T-helper 1 cell treated with Interleukin-12 subunit alpha and Interleukin-12 subunit beta and Interleukin-4 antibody, amounts not matched to agents 30 μg/mL and 1 μg/mL, for 36 hours (primary cell): ENCODE results near the gene NEDD4L.

Experiments used
- H3K27ac Mint-ChIP-seq: one replicate; pipeline ENCODE4 v1.8.0; 2021; ENCODE audit warnings: mild to moderate bottlenecking, mixed read lengths
- H3K27me3 Mint-ChIP-seq: one replicate; pipeline ENCODE4 v1.8.0; 2021; ENCODE audit warnings: low read depth, mixed read lengths
- H3K36me3 Mint-ChIP-seq: one replicate; pipeline ENCODE4 v1.8.0; 2021; ENCODE audit warnings: low read depth, mixed read lengths
- H3K4me1 Mint-ChIP-seq: one replicate; pipeline ENCODE4 v1.8.0; 2021; ENCODE audit warnings: low read depth, mixed read lengths
- H3K4me3 Mint-ChIP-seq: one replicate; pipeline ENCODE4 v1.8.0; 2021; ENCODE audit warnings: mild to moderate bottlenecking, moderate library complexity, mixed read lengths
- H3K9me3 Mint-ChIP-seq: one replicate; pipeline ENCODE4 v1.8.0; 2021; ENCODE audit warnings: mixed read lengths

Gene NEDD4L

DNA sequence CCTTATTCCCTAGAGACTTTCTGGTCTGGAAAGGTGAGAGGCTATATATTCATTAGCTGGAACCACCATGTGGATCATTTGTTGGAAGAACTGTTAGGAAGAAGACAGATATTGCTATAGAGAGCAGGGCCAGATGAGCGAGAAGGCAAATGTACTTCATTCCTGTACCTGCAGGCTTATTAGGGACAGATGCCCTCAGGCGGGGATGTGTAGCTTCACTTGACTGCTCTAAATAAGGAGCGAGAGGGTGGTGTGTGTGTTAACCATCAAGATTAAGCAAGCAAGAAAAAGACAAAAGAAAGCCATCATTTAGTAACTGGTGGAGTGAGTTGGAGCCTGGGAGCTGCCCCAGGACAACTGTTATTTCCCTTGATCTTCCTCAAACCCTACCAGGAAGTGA is 36.4 kb downstream of the NEDD4L start:
- Mint-ChIP-seq H3K4me1 (no peaks in the 10 kb centered on the region), H3K27me3 (no peaks in the 10 kb centered on the region), H3K36me3 (no peaks in the 10 kb centered on the region), H3K9me3 (no peaks in the 10 kb centered on the region), H3K4me3 (no peak overlapping the region), H3K27ac (no peak overlapping the region)

DNA sequence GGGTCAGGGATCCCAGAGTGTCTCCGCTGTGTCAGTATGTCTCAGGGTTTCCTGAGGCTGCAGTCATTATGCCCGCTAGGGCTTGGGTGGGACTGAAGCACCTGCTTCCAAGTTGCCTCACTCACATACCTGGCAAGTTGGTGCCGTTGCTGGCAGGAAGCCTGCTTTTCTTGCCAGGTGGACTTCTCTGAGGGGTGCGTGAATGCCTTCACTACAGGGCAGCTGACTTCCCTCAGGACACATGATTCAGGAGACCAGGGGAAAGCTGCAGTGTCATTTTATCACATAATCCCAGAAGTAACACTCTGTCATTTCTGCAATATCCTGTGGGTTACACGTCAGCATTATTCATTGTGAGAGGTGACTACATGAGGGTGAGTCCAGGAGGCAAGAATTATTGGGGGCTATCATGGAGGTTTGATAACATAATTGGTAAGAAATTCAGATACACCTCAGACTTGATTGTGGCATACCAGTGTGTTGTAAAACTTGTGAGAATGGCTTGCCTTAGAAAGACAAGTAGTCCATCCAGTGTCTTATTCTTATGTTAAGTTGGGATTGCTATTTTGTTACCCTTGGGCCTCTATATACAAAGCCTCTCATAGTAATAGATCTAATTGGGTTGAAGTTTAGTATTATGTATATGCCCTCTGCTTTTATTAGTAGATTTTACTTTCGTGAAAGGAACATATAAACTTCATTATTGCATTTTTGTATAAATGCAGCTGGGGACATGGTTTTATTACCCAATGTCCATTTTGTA is 44.1 kb downstream of the NEDD4L start:
- Mint-ChIP-seq H3K4me3 (no peak overlapping the region), H3K9me3 (no peaks in the 10 kb centered on the region), H3K4me1 (peaks cover 3% of the 10 kb centered on the region), H3K36me3 (no peaks in the 10 kb centered on the region), H3K27ac (no peak overlapping the region), H3K27me3 (peaks cover 12% of the 10 kb centered on the region)

DNA sequence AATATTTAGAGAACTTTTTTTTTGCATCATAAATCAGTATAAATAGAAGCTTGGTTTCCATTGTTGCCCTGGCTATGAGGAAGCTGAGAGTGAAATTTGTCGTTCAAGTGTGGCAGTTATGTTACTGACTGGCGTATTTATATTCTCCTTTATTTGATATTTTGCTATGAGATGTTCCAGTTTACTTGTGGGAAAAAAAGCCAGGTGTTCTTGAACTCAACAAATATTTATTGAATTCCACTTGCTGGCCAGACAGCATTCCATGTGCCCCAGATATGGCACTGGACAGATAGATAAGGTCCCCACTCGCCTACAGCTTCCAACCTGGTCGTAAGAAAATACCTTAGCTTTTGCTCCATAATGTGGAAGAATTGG is 44.7 kb downstream of the NEDD4L start:
- Mint-ChIP-seq H3K4me3 (no peak overlapping the region), H3K27ac (no peak overlapping the region), H3K9me3 (no peaks in the 10 kb centered on the region), H3K4me1 (peaks cover 3% of the 10 kb centered on the region), H3K36me3 (no peaks in the 10 kb centered on the region), H3K27me3 (peaks cover 12% of the 10 kb centered on the region)

DNA sequence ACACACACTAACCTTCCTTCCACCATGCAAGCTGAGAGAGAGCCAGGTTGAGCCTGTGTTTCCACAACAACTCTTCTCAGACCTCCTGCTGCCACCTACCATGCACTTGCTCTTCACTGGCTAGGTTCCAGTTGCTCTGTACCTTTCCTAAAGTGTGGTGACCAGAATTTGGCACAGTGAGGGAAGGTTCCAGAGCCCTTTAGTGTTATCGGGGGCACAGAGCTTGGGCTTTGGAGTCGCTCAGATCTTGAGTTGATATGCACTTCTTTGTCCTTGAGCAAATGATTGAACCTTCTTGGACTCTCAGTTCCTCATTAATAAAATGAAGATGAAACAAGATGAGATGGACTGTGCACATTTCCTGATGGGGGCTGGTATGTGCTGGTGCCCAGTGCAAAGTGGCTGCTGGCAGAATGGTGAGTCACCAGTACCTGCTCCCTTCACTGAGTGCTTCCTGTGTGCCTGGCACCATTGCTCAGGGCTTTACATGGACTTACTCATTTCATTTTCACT is 47.1 kb downstream of the NEDD4L start:
- H3K27ac Mint-ChIP-seq: no peak overlapping the region
- no peak overlapping the region for H3K4me3 Mint-ChIP-seq
- no peaks in the 10 kb centered on the region for H3K9me3 Mint-ChIP-seq
- no peaks in the 10 kb centered on the region for H3K36me3 Mint-ChIP-seq
- peaks cover 13% of the 10 kb centered on the region for H3K27me3 Mint-ChIP-seq
- peaks cover 3% of the 10 kb centered on the region for H3K4me1 Mint-ChIP-seq

DNA sequence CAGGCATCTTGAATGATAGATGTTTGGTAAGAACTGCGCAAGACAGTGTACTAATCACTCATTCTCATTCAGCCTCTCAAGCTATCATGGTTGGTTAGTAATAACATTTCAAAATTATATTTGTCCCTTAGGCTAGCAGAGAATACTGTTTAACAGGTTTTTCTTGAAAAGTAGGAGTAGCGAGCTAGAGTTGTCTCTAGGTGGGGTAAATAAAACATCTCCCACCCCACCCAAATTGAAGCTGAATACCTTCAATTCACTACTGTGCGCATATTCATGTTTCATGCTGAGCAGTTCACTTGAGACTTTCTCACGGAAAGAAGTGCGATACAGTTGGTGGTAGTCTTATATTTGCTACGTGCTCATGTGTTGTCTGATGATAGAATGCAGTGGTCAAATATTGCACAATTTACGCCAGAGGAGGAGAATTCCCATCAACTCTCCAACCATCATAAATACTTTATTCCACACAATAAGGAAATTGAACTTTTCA is 49.3 kb downstream of the NEDD4L start:
- Mint-ChIP-seq H3K4me3 (no peak overlapping the region), H3K36me3 (no peaks in the 10 kb centered on the region), H3K4me1 (no peaks in the 10 kb centered on the region), H3K27me3 (peaks cover 7% of the 10 kb centered on the region), H3K27ac (no peak overlapping the region), H3K9me3 (no peaks in the 10 kb centered on the region)

DNA sequence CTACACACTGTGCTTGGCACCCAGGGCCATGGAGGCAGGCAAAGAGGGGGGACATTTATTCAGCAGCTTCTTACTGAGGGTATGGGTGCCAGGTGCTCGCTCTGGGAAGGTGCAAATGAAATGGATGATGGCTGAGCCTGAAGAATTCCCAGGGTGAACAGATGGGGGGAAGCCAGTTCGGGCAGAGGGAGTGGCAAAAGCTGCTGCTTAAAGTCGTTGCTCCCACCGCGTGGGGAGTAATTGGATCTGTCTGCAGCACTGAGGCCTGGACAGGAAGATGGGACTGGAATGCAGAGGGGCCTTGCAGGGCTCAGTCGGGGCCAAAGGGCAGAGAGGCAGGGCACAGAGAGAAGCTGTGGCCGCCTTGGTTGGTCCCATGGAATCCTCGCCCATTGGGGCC is 51.2 kb downstream of the NEDD4L start:
- Mint-ChIP-seq H3K9me3 (no peaks in the 10 kb centered on the region), H3K4me1 (no peaks in the 10 kb centered on the region), H3K4me3 (no peak overlapping the region), H3K27me3 (peaks cover 7% of the 10 kb centered on the region), H3K27ac (no peak overlapping the region), H3K36me3 (no peaks in the 10 kb centered on the region)

DNA sequence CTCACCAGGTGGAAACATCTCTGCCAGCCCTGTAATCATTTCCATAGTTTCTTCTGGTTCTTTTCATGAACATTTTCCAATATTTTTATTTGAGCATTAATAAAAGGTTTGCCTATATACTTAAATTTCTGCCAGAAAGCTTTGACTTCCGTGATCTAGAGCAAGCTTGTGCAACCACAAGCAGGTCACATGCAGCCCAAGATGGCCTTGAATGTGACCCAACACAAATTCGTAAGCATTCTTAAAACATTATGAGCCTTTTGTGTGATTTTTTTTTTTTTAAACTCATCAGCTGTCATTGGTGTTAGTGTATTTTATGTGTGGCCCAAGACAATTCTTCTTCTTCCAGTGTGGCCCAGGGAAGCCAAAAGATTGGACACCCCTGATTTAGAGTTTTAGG is 51.6 kb downstream of the NEDD4L start:
- no peaks in the 10 kb centered on the region for H3K4me1 Mint-ChIP-seq
- no peaks in the 10 kb centered on the region for H3K36me3 Mint-ChIP-seq
- no peaks in the 10 kb centered on the region for H3K9me3 Mint-ChIP-seq
- no peak overlapping the region for H3K4me3 Mint-ChIP-seq
- H3K27me3 Mint-ChIP-seq: peaks cover 7% of the 10 kb centered on the region
- H3K27ac Mint-ChIP-seq: no peak overlapping the region

DNA sequence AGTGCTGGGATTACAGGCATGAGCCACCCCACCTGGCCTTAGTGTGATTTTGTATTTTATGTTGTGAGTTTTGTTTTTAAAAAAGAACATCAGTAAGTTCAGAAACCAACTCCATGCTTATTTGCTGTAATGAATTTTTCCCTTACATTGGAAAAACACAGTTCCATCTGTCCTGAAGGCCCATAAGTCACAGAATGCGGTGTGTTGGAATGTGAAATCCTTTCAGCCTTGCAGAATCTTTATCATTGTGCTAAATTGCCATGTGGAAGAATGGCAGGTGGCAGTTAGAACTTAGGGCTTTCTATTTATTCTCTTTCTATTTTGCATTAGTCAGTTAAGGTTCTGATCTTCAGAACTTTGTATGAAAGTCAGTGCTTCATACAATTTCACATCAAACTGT is 52.6 kb downstream of the NEDD4L start:
- no peak overlapping the region for H3K27ac Mint-ChIP-seq
- no peaks in the 10 kb centered on the region for H3K9me3 Mint-ChIP-seq
- no peak overlapping the region for H3K4me3 Mint-ChIP-seq
- peaks cover 7% of the 10 kb centered on the region for H3K27me3 Mint-ChIP-seq
- H3K4me1 Mint-ChIP-seq: no peaks in the 10 kb centered on the region
- no peaks in the 10 kb centered on the region for H3K36me3 Mint-ChIP-seq

DNA sequence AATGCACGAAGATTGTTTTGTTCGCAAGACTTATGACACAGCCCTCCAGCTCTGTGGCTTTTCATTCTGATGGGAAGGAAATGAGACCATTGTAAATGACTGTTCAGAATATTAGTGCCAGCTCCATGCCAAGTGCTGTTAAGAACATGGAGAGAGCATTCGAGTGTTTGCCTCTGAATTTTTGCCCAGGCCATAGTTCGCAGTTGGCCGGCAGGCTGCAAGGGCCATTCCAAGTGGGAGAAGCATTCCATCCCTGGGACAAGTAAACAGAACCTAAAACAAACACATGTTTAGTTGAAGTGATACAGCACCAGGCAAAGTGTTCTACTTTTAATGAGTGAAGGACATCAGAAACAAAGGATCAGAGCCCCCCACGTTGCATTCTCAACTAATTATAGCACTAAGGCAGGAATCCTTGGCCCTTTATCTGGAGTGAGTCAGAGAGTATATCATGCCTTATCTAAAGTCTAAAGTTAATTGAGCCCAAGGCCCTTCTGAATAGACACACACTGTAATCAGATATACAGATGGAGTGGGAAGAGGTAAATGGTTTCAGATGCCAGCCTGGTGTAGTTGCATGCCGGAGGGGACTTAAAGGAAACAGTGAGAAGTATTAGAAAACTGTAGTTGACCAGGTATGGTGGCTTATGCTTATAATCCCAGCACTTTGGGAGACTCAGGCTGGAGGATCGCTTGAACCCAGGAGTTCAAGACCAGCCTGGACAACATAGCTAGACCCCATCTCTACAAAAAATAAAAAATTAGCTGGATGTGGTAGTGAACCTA is 53.3 kb downstream of the NEDD4L start:
- Mint-ChIP-seq H3K27ac (no peak overlapping the region), H3K4me3 (no peak overlapping the region), H3K27me3 (peaks cover 8% of the 10 kb centered on the region), H3K9me3 (no peaks in the 10 kb centered on the region), H3K36me3 (no peaks in the 10 kb centered on the region), H3K4me1 (no peaks in the 10 kb centered on the region)

DNA sequence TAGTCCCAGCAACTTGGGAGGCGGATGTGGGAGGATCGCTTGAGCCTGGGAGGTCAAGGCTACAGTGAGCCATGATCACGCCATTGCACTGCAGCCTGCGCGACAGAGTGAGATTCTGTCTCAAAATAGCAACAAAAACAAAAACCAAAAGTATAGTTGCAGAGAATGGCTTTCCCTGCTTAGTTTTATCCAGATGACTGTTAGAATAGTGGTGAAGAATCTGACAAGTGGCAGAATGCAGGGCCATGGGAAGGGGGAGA is 53.8 kb downstream of the NEDD4L start:
- Mint-ChIP-seq H3K27ac (no peak overlapping the region), H3K9me3 (no peaks in the 10 kb centered on the region)

DNA sequence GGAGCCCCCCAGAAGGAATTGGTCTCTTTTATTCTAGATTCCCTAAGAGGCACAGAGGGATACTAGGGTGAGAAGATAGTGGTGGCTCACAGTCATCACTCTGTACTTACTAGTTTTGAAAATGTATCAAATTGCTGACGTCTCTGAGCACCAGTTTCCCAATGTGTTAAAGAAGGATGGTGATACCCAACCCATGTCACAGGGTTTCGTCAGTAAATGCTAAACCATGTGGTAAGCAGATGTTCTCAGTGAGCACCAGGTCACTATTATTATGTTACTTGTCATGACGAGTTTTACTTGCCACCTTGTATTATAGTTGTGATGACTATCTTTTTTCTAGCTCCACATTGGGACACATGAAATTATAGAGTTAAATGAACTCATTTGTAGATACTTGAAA is 54.7 kb downstream of the NEDD4L start:
- no peak overlapping the region for H3K27ac Mint-ChIP-seq
- no peak overlapping the region for H3K4me3 Mint-ChIP-seq
- H3K9me3 Mint-ChIP-seq: no peaks in the 10 kb centered on the region
- peaks cover 12% of the 10 kb centered on the region for H3K27me3 Mint-ChIP-seq
- no peaks in the 10 kb centered on the region for H3K36me3 Mint-ChIP-seq
- no peaks in the 10 kb centered on the region for H3K4me1 Mint-ChIP-seq

More for the DNA sequence above, 53.8 kb downstream of the NEDD4L start:
- no peaks in the 10 kb centered on the region for H3K36me3 Mint-ChIP-seq
- H3K4me1 Mint-ChIP-seq: no peaks in the 10 kb centered on the region
- no peak overlapping the region for H3K4me3 Mint-ChIP-seq
- H3K27me3 Mint-ChIP-seq: peaks cover 9% of the 10 kb centered on the region

DNA sequence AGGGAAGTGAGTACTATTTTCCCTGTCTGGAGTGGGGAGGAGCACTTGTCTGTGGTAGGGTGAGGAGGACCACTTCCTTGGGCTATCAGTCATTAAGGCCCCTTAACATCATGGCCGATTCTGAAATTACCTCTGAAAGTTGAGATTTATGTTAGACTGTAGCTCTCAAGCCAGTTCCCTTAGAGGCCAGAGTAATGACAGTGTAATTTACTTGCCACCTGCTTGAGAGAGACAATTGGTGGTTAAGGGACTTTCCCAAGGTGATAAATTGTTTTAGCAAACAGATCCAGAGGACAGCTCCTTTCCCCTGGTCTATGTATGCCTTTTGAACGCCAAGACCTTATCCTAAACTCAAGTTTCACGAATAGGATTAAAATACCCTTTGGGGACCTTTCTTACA is 56.1 kb downstream of the NEDD4L start:
- Mint-ChIP-seq H3K27me3 (peaks cover 16% of the 10 kb centered on the region), H3K27ac (no peak overlapping the region), H3K9me3 (no peaks in the 10 kb centered on the region), H3K4me3 (no peak overlapping the region), H3K36me3 (no peaks in the 10 kb centered on the region), H3K4me1 (no peaks in the 10 kb centered on the region)

DNA sequence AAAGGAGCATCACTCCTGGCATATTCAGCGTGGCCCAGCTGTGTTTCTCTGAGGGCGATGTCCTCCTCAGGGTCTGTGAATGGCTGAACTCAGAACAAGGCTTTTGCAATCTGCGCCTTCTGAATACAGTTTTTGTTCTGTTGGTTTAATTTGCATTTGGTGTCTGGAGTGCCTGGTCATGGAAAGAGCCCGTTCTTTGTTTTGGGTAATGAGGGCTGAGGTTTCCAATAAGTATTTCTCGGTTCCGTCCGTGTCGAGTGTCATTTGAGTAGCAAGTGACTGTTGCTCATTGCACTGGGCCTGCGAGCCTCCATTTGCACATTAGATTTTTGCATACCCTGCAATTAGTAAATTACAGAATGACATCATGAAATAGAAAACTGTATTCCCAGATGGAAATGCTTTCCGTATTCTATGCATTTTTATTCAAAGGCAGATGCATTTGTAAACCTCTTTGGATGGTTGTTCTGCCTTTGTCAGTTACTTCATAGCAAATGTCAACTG is 57.3 kb downstream of the NEDD4L start:
- Mint-ChIP-seq H3K4me3 (no peak overlapping the region), H3K27me3 (peaks cover 15% of the 10 kb centered on the region), H3K9me3 (no peaks in the 10 kb centered on the region), H3K27ac (no peak overlapping the region), H3K36me3 (no peaks in the 10 kb centered on the region), H3K4me1 (no peaks in the 10 kb centered on the region)

DNA sequence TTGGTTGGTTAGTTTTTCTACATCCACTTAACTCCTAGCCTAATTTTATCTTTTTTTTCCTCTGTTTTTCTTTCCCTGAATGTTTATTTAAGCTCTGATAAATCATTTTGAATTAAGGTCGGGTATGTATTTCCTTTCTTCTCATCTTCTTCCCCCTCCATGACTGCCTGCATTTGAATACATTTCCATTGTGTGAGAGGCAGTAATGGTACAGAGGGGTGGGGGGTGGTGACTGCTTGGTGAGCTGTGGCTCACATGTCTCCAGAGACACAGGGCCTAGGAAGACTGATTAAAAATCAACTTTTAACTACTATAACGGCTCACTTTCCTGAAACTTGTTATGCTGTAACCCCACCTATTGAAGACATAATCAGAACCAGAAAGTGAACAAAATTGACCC is 58.0 kb downstream of the NEDD4L start:
- Mint-ChIP-seq H3K27ac (no peak overlapping the region), H3K36me3 (no peaks in the 10 kb centered on the region), H3K9me3 (no peaks in the 10 kb centered on the region), H3K27me3 (peaks cover 15% of the 10 kb centered on the region), H3K4me3 (no peak overlapping the region), H3K4me1 (no peaks in the 10 kb centered on the region)

DNA sequence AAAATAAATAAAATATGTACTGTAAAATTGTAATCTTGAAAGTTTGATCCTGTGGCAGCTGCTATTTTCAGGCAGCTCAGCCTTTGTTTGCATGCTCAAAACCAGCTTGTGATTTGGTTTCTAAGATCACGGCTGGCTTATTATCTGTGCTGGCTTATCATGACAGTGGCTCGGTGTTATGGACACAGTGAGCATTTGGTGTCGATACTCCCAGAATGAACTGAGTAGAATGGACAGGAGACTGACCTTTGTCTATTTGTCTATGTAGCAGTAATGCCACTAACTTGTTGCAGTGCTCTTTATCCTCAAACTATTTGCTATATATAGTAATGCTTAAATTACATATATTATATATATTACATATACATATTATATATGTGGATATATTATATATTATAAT is 58.8 kb downstream of the NEDD4L start:
- no peaks in the 10 kb centered on the region for H3K9me3 Mint-ChIP-seq
- H3K27me3 Mint-ChIP-seq: peaks cover 15% of the 10 kb centered on the region
- no peak overlapping the region for H3K27ac Mint-ChIP-seq
- no peaks in the 10 kb centered on the region for H3K4me1 Mint-ChIP-seq
- no peaks in the 10 kb centered on the region for H3K36me3 Mint-ChIP-seq
- no peak overlapping the region for H3K4me3 Mint-ChIP-seq
